HG02884 (cell line): ENCODE measurements around the gene PRKAA2.
"Not testable (repeated sequence)": the region's sequence is repeated elsewhere in the genome, so short reads cannot be mapped to it uniquely, and the experiment has no call there.

Experiments used
- ATAC-seq: cut with Tn5 transposase; IDR thresholded peaks from one replicate; pipeline ENCODE4 v1.9.1; 2021; ENCODE audit warnings: mild to moderate bottlenecking, moderate library complexity; ENCODE audit not compliant: unreplicated experiment

Gene PRKAA2

GRCh38 chr1:56644919-56645676 is at the start of gene PRKAA2:
Gene PRKAA2, plus strand, starts transcription at chr1:56645314. Its CDS starts 74 bp downstream, at chr1:56645388.
- ATAC-seq: no peak

GRCh38 chr1:56595397-56596191 is 49.5 kb upstream of the PRKAA2 start:
- not testable (repeated sequence) for ATAC-seq

GRCh38 chr1:56610097-56610496 is 35.0 kb upstream of the PRKAA2 start:
- ATAC-seq: not testable (repeated sequence)

- ATAC-seq: not testable (repeated sequence)
These were observed 34.3 kb upstream of the PRKAA2 start for GRCh38 chr1:56610770-56611169.

- no peak for ATAC-seq
These were observed 28.0 kb upstream of the PRKAA2 start for GRCh38 chr1:56617141-56617540.

GRCh38 chr1:56625819-56626440 is 19.2 kb upstream of the PRKAA2 start:
- no peak for ATAC-seq

GRCh38 chr1:56626546-56626945 is 18.6 kb upstream of the PRKAA2 start:
- ATAC-seq: no peak

- ATAC-seq: no peak
These were observed 18.0 kb upstream of the PRKAA2 start for GRCh38 chr1:56627019-56627635.

- no peak for ATAC-seq
These were observed 17.5 kb upstream of the PRKAA2 start for GRCh38 chr1:56627636-56628039.

- ATAC-seq: no peak
These were observed 14.3 kb upstream of the PRKAA2 start for GRCh38 chr1:56630786-56631185.

- ATAC-seq: no peak
These were observed 13.2 kb upstream of the PRKAA2 start for GRCh38 chr1:56631901-56632300.

- ATAC-seq: no peak
These were observed 10.1 kb upstream of the PRKAA2 start for GRCh38 chr1:56634981-56635380.

GRCh38 chr1:56638248-56638647 is 6.9 kb upstream of the PRKAA2 start:
- no peak for ATAC-seq

GRCh38 chr1:56639211-56639610 is 5.9 kb upstream of the PRKAA2 start:
- no peak for ATAC-seq

GRCh38 chr1:56643661-56644060 is 1.5 kb upstream of the PRKAA2 start:
- no peak for ATAC-seq

GRCh38 chr1:56644064-56644918 is 823 bp upstream of the PRKAA2 start:
- no peak for ATAC-seq

- no peak for ATAC-seq
These were observed 677 bp downstream of the PRKAA2 start for GRCh38 chr1:56645677-56646305.

- ATAC-seq: no peak
These were observed 1.5 kb downstream of the PRKAA2 start for GRCh38 chr1:56646611-56647010.

GRCh38 chr1:56647106-56647505 is 2.0 kb downstream of the PRKAA2 start:
- ATAC-seq: no peak

GRCh38 chr1:56648546-56648945 is 3.4 kb downstream of the PRKAA2 start:
- ATAC-seq: no peak
